K562 (cell line): ENCODE data around the gene BTBD17. TPM values are rescaled to one million over a fixed set of nuclear protein-coding genes. Genes with fewer than 3 reads are reported as not detected.

Experiments
- ATAC-seq: fragments of 200-7000 bp; cut with Tn5 transposase; 3 replicates; pipeline ENCODE4 v1.9.1; 2020; ENCODE audit warnings: moderate library complexity
- BruUV-seq: library from RNA; stranded (reverse); fragments of 400-500 nt; replicated peaks from 2 replicates; lab custom pipeline; 2021; lab: Mats Ljungman, UMichigan
- CTCF ChIA-PET: fragments of 300-600 bp; formaldehyde crosslinking; extraction: SDS; loops from one replicate; lab custom pipeline; 2021; ENCODE audit warnings: low intra/inter-chr PET ratio; lab: Yijun Ruan, JAX
- POLR2A ChIA-PET: fragments of 300-600, 350-650 bp; sonication (Branson Sonifier 250); formaldehyde crosslinking; extraction: SDS; loops from one replicate; lab custom pipeline; 2021; ENCODE audit warnings: antibody characterized with exemption, inconsistent platforms; lab: Yijun Ruan, JAX
- DNase-seq, 4 experiments: peaks; one replicate each; pipeline versions ENCODE4 v3.0.0 to v3.0.0-alpha.2; 2011 to 2018; ENCODE audit warnings: low spot score in 3 of 4, mixed read lengths in 3 of 4; ENCODE audit errors: extremely low read depth in 1 of 4
- FAIRE-seq: peaks from 2 replicates; lab custom pipeline; 2011; peaks lifted over from hg19 to GRCh38; lab: Jason Lieb, UNC
- H2AFZ ChIP-seq: 2 replicates; pipeline ENCODE4 v1.6.0; 2011; ENCODE audit warnings: low read depth, low read length, control low read depth, inconsistent platforms
- H3K27ac ChIP-seq: fragments of 200-600 bp; 3 replicates; pipeline ENCODE4 v1.8.0; 2011; ENCODE audit warnings: low read depth, mild to moderate bottlenecking, control low read depth, inconsistent platforms, low read length, moderate library complexity, mixed read lengths; ENCODE audit errors: extremely low read depth
- H3K27me3 ChIP-seq, 2 experiments: fragments of 300-600 bp in 1 of 2; 2 replicates in 1 of 2; 3 replicates in 1 of 2; pipeline versions ENCODE4 v1.6.0 to v1.8.0; 2011; ENCODE audit warnings: inconsistent platforms in 2 of 2, low read length in 2 of 2, mild to moderate bottlenecking in 1 of 2, mixed read lengths in 1 of 2, moderate library complexity in 1 of 2; ENCODE audit not compliant: control insufficient read depth in 2 of 2, insufficient read depth in 2 of 2
- H3K36me3 ChIP-seq: fragments of 300-600 bp; 3 replicates; pipeline ENCODE4 v1.8.0; 2011; ENCODE audit warnings: mild to moderate bottlenecking, low read length, inconsistent platforms; ENCODE audit not compliant: control insufficient read depth, insufficient read depth
- H3K4me1 ChIP-seq, 2 experiments: fragments of 200-600 bp in 1 of 2; replicated peaks in 1 of 2; 2 replicates in 1 of 2; 3 replicates in 1 of 2; pipeline versions ENCODE4 v1.5.1 to v1.8.0; 2011; ENCODE audit warnings: inconsistent platforms in 2 of 2, low read length in 2 of 2, mild to moderate bottlenecking in 1 of 2, mixed read lengths in 1 of 2, moderate library complexity in 1 of 2; ENCODE audit not compliant: control insufficient read depth in 2 of 2, insufficient read depth in 2 of 2
- H3K4me2 ChIP-seq: 2 replicates; pipeline ENCODE4 v1.6.1; 2011; ENCODE audit warnings: low read length, control low read depth, inconsistent platforms, mixed read lengths; ENCODE audit not compliant: insufficient read depth
- H3K4me3 ChIP-seq: fragments of 200-600 bp; sonication (generic), shearing (Covaris generic); 2 replicates; pipeline ENCODE4 v1.5.1; 2016; ENCODE audit warnings: control low read depth, inconsistent platforms
- H3K79me2 ChIP-seq: fragments of 200-600 bp; 3 replicates; pipeline ENCODE4 v1.8.0; 2011; ENCODE audit warnings: low read length, inconsistent platforms; ENCODE audit not compliant: control insufficient read depth, insufficient read depth
- H3K9ac ChIP-seq, 2 experiments: 2 replicates each; pipeline versions ENCODE4 v1.6.0 to v1.6.1; 2011; ENCODE audit warnings: low read depth in 2 of 2, low read length in 2 of 2, control low read depth in 1 of 2, inconsistent platforms in 1 of 2, mild to moderate bottlenecking in 1 of 2, mixed read lengths in 1 of 2; ENCODE audit not compliant: insufficient read depth in 1 of 2
- H3K9me1 ChIP-seq: one replicate; pipeline ENCODE4 v1.6.0; 2011; ENCODE audit warnings: inconsistent platforms, mild to moderate bottlenecking, low read length, moderate library complexity; ENCODE audit not compliant: control insufficient read depth, insufficient read depth
- H3K9me3 ChIP-seq: replicated peaks from 2 replicates; pipeline ENCODE4 v1.5.1; 2011; ENCODE audit warnings: low read depth, low read length, inconsistent platforms; ENCODE audit not compliant: control insufficient read depth, insufficient read depth
- H4K20me1 ChIP-seq: replicated peaks from 2 replicates; pipeline ENCODE4 v1.6.1; 2011; ENCODE audit warnings: low read length, inconsistent platforms, mixed read lengths; ENCODE audit not compliant: control insufficient read depth, insufficient read depth
- ZBTB33 ChIP-seq: sonication (generic); formaldehyde crosslinking; IDR thresholded peaks from 2 replicates; pipeline ENCODE4 v1.8.1; 2023; ENCODE audit warnings: mild to moderate bottlenecking, missing genetic modification reagents
- WGBS: fragments of 100-300 bp; shearing (Covaris generic); methylation state at CpG from one replicate; pipeline ENCODE4 v1.1.6; 2016; ENCODE audit warnings: low coverage, mixed read lengths; ENCODE audit not compliant: insufficient coverage; ENCODE audit errors: missing lambda C conversion rate; 5-methylcytosine and 5-hydroxymethylcytosine counted together
- in situ Hi-C: fragments of 300-500 bp; cut with MboI; formaldehyde crosslinking; loops from 4 replicates; pipeline ENCODE4 v1.15.0; 2018; ENCODE audit warnings: inconsistent platforms, mixed read lengths
- intact Hi-C: fragments of 100-400 bp; cut with micrococcal nuclease; formaldehyde crosslinking; loops from 2 replicates; pipeline ENCODE4 v1.14.2; 2022
- polyA plus RNA-seq, 8 experiments: library from polyadenylated mRNA; depleted of rRNA in 4 of 8; stranded (reverse) in 5 of 8; unstranded in 3 of 8; fragments of >200 nt; fragmentation: Nextera tagmentation in 2 of 8; fragmentation: Illumina TruSeq in 1 of 8; extraction: Ambion mirVana in 2 of 8; extraction: Trizol in 1 of 8; gene quantifications; 2 replicates each; pipeline versions ENCODE4 v1.2.1 to v1.2.3, GENCODE V29; 2011 to 2014; ENCODE audit warnings: inconsistent platforms in 1 of 8, missing spikeins in 1 of 8
- total RNA-seq, 7 experiments: library from RNA; depleted of rRNA in 6 of 7; stranded (reverse); fragments of >200 nt in 6 of 7; fragmentation: Illumina TruSeq in 2 of 7; extraction: Trizol in 2 of 7; gene quantifications; 2 replicates each; pipeline versions ENCODE4 v1.2.1 to v1.2.3, GENCODE V29; 2011 to 2021; ENCODE audit warnings: low replicate concordance in 1 of 7
- TF ChIP-seq, protein P1 (sequence below): fragments of 250-450 bp; sonication (Bioruptor Pico); IDR thresholded peaks from 2 replicates; pipeline ENCODE4 v1.8.0; 2021; ENCODE audit warnings: moderate library complexity, mild to moderate bottlenecking, inconsistent platforms

The BTBD17 gene
- total and polyA plus RNA-seq, 9 of the 15 experiments (the other 6 are each of a cell fraction or from before 2014, with no cell fraction given), result not detected

GRCh38 chr17:74356646-74357465 is 4.8 kb downstream of the BTBD17 start:
- TF ChIP-seq, protein P1, sequence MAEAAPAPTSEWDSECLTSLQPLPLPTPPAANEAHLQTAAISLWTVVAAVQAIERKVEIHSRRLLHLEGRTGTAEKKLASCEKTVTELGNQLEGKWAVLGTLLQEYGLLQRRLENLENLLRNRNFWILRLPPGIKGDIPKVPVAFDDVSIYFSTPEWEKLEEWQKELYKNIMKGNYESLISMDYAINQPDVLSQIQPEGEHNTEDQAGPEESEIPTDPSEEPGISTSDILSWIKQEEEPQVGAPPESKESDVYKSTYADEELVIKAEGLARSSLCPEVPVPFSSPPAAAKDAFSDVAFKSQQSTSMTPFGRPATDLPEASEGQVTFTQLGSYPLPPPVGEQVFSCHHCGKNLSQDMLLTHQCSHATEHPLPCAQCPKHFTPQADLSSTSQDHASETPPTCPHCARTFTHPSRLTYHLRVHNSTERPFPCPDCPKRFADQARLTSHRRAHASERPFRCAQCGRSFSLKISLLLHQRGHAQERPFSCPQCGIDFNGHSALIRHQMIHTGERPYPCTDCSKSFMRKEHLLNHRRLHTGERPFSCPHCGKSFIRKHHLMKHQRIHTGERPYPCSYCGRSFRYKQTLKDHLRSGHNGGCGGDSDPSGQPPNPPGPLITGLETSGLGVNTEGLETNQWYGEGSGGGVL (CRISPR knock-in tag), result no peak
- TF ChIP-seq ZBTB33 (CRISPR knock-in tag), result peak; percentile 78; the same call in 1 of the 2 replicates
- H3K9me3 ChIP-seq, result no peaks in the 10 kb centered on the region
- ChIA-PET POLR2A (interaction anchor here (0.6 kb wide), 1 partner anchor 93 kb away, joined by 4 read pairs; no protein-coding TSS in a partner anchor), CTCF (no interaction called here)
- H3K9ac ChIP-seq, result no peak overlapping the region
- H3K4me3 ChIP-seq, result no peak overlapping the region
- H3K9me1 ChIP-seq, result no peaks in the 10 kb centered on the region
- no peak for ATAC-seq
- WGBS, result 45% methylated on average over 73 of the region's 105 CpGs
- H4K20me1 ChIP-seq, result peaks cover 14% of the 10 kb centered on the region; the same call in 1 of the 2 replicates
- no peaks in the 10 kb centered on the region for H3K36me3 ChIP-seq
- H3K4me2 ChIP-seq, result no peak overlapping the region
- no peak overlapping the region for H3K27ac ChIP-seq
- peaks cover 0 to 42% of the 10 kb centered on the region in 2 experiments; a peak in 2 of 5 replicates for H3K4me1 ChIP-seq
- DNase-seq, result no peak
- BruUV-seq, result no TSS peak
- in situ Hi-C loops, result no loop called here
- no peak overlapping the region for H2AFZ ChIP-seq
- no peaks in the 10 kb centered on the region for H3K79me2 ChIP-seq
- peaks cover 19 to 78% of the 10 kb centered on the region in 2 experiments; a peak in 3 of 5 replicates for H3K27me3 ChIP-seq
- FAIRE-seq, result no peak
- intact Hi-C loops, result no loop called here
